HEK293 (cell line): ENCODE measurements around the gene SSTR4.

Source experiments
- CTCF ChIA-PET: fragments of 350-600 bp; formaldehyde crosslinking; extraction: SDS; loops from one replicate; lab custom pipeline; 2021; ENCODE audit warnings: antibody characterized with exemption; lab: Yijun Ruan, JAX
- POLR2A ChIA-PET: fragments of 300-600 bp; formaldehyde crosslinking; extraction: SDS; loops from one replicate; lab custom pipeline; 2020; ENCODE audit warnings: antibody characterized with exemption, inconsistent platforms; lab: Yijun Ruan, JAX
- H3K27ac ChIP-seq: fragments of 200-500 bp; sonication (Bioruptor generic); 2 replicates; pipeline ENCODE4 v1.5.1; 2014; ENCODE audit warnings: low read depth, low read length, control low read depth, inconsistent platforms; ENCODE audit errors: extremely low read depth
- H3K36me3 ChIP-seq, 2 experiments: fragments of 200-500 bp in 1 of 2; sonication (Bioruptor generic) in 1 of 2; 1 replicate in 1 of 2; 2 replicates in 1 of 2; pipeline ENCODE4 v1.5.1; 2014 to 2017; ENCODE audit warnings: inconsistent platforms in 2 of 2, low read length in 2 of 2; ENCODE audit not compliant: control insufficient read depth in 2 of 2, insufficient read depth in 1 of 2
- H3K4me1 ChIP-seq: fragments of 200-500 bp; sonication (Bioruptor generic); 2 replicates; pipeline ENCODE4 v1.5.1; 2014; ENCODE audit warnings: mild to moderate bottlenecking, low read length, inconsistent platforms; ENCODE audit not compliant: control insufficient read depth, insufficient read depth
- H3K4me3 ChIP-seq: 2 replicates; pipeline ENCODE4 v1.5.1; 2011; ENCODE audit warnings: low read depth, mild to moderate bottlenecking, control low read depth, low read length, moderate library complexity
- H3K9me3 ChIP-seq: fragments of 200-500 bp; sonication (Bioruptor generic); 2 replicates; pipeline ENCODE4 v1.5.1; 2014; ENCODE audit warnings: low read depth, low read length, inconsistent platforms; ENCODE audit not compliant: control insufficient read depth, insufficient read depth
- EGR2 ChIP-seq: fragments of 450-650 bp; formaldehyde crosslinking; IDR thresholded peaks from 2 replicates; pipeline ENCODE4 v1.5.1; 2016; ENCODE audit warnings: low read depth, missing biosample characterization, missing genetic modification characterization
- GLI2 ChIP-seq: fragments of 450-650 bp; formaldehyde crosslinking; IDR thresholded peaks from 2 replicates; pipeline ENCODE4; 2017; ENCODE audit warnings: missing biosample characterization, missing genetic modification characterization, low read depth, borderline replicate concordance
- KLF1 ChIP-seq: fragments of 450-650 bp; formaldehyde crosslinking; IDR thresholded peaks from 2 replicates; pipeline ENCODE4 v1.5.1; 2016; ENCODE audit warnings: missing biosample characterization, missing genetic modification characterization
- OSR2 ChIP-seq: fragments of 450-650 bp; formaldehyde crosslinking; IDR thresholded peaks from 2 replicates; pipeline ENCODE4 v1.5.1; 2016; ENCODE audit warnings: missing biosample characterization, missing genetic modification characterization
- SP3 ChIP-seq: fragments of 450-650 bp; formaldehyde crosslinking; IDR thresholded peaks from 2 replicates; pipeline ENCODE4 v1.5.1; 2016; ENCODE audit warnings: missing biosample characterization, missing genetic modification characterization
- ZBTB21 ChIP-seq: fragments of 450-650 bp; formaldehyde crosslinking; IDR thresholded peaks from 2 replicates; pipeline ENCODE4 v1.5.1; 2017; ENCODE audit warnings: missing biosample characterization, missing genetic modification characterization
- ZBTB7A ChIP-seq: fragments of 450-650 bp; formaldehyde crosslinking; IDR thresholded peaks from 2 replicates; pipeline ENCODE4 v1.5.1; 2016; ENCODE audit warnings: low read depth, missing biosample characterization, missing genetic modification characterization
- ZEB2 ChIP-seq: fragments of 450-650 bp; formaldehyde crosslinking; IDR thresholded peaks from 2 replicates; pipeline ENCODE4 v1.5.1; 2016; ENCODE audit warnings: missing biosample characterization, missing genetic modification characterization
- ZFP41 ChIP-seq: fragments of 450-650 bp; formaldehyde crosslinking; IDR thresholded peaks from 2 replicates; pipeline ENCODE4 v1.5.1; 2016; ENCODE audit warnings: missing biosample characterization, missing genetic modification characterization, borderline replicate concordance
- ZNF114 ChIP-seq: fragments of 450-650 bp; formaldehyde crosslinking; IDR thresholded peaks from 2 replicates; pipeline ENCODE4 v1.5.0; 2017; ENCODE audit warnings: missing biosample characterization, missing genetic modification characterization
- ZNF155 ChIP-seq: fragments of 450-650 bp; formaldehyde crosslinking; IDR thresholded peaks from 2 replicates; pipeline ENCODE4 v1.5.1; 2016; ENCODE audit warnings: missing biosample characterization, missing genetic modification characterization
- ZNF184 ChIP-seq: fragments of 450-650 bp; IDR thresholded peaks from 2 replicates; pipeline ENCODE4 v1.5.1; 2018; ENCODE audit warnings: missing biosample characterization, mild to moderate bottlenecking, missing genetic modification characterization
- ZNF23 ChIP-seq: fragments of 450-650 bp; formaldehyde crosslinking; IDR thresholded peaks from 2 replicates; pipeline ENCODE4 v1.5.1; 2016; ENCODE audit warnings: missing biosample characterization, missing genetic modification characterization, borderline replicate concordance
- ZNF37A ChIP-seq: fragments of 450-650 bp; IDR thresholded peaks from 2 replicates; pipeline ENCODE4 v1.5.1; 2018; ENCODE audit warnings: missing biosample characterization, missing genetic modification characterization
- ZNF48 ChIP-seq: fragments of 450-650 bp; formaldehyde crosslinking; IDR thresholded peaks from 2 replicates; pipeline ENCODE4 v1.5.1; 2016; ENCODE audit warnings: missing biosample characterization, missing genetic modification characterization
- ZNF558 ChIP-seq: fragments of 450-650 bp; formaldehyde crosslinking; IDR thresholded peaks from 2 replicates; pipeline ENCODE4 v1.5.1; 2016; ENCODE audit warnings: missing biosample characterization, missing genetic modification characterization
- ZNF600 ChIP-seq: fragments of 450-650 bp; formaldehyde crosslinking; IDR thresholded peaks from 2 replicates; pipeline ENCODE4 v1.5.1; 2016; ENCODE audit warnings: missing biosample characterization, missing genetic modification characterization
- ZXDB ChIP-seq: fragments of 450-650 bp; formaldehyde crosslinking; IDR thresholded peaks from 2 replicates; pipeline ENCODE4 v1.5.1; 2016; ENCODE audit warnings: missing biosample characterization, missing genetic modification characterization
- TF ChIP-seq, protein P1 (sequence below): fragments of 450-650 bp; formaldehyde crosslinking; IDR thresholded peaks from 2 replicates; pipeline ENCODE4 v1.5.1; 2016; ENCODE audit warnings: missing biosample characterization, missing genetic modification characterization
- TF ChIP-seq, protein P2 (sequence below): fragments of 450-650 bp; formaldehyde crosslinking; IDR thresholded peaks from 2 replicates; pipeline ENCODE4 v1.5.1; 2016; ENCODE audit warnings: missing biosample characterization, missing genetic modification characterization
- TF ChIP-seq, protein P3 (sequence below): fragments of 450-650 bp; formaldehyde crosslinking; IDR thresholded peaks from 2 replicates; pipeline ENCODE4 v1.5.1; 2016; ENCODE audit warnings: missing biosample characterization, missing genetic modification characterization
- TF ChIP-seq, protein P4 (sequence below): fragments of 450-650 bp; formaldehyde crosslinking; IDR thresholded peaks from 2 replicates; pipeline ENCODE4 v1.5.1; 2016; ENCODE audit warnings: missing biosample characterization, missing genetic modification characterization
- TF ChIP-seq, protein P5 (sequence below): fragments of 450-650 bp; formaldehyde crosslinking; IDR thresholded peaks from 2 replicates; pipeline ENCODE4 v1.5.1; 2017; ENCODE audit warnings: missing biosample characterization, missing genetic modification characterization

Gene SSTR4

DNA sequence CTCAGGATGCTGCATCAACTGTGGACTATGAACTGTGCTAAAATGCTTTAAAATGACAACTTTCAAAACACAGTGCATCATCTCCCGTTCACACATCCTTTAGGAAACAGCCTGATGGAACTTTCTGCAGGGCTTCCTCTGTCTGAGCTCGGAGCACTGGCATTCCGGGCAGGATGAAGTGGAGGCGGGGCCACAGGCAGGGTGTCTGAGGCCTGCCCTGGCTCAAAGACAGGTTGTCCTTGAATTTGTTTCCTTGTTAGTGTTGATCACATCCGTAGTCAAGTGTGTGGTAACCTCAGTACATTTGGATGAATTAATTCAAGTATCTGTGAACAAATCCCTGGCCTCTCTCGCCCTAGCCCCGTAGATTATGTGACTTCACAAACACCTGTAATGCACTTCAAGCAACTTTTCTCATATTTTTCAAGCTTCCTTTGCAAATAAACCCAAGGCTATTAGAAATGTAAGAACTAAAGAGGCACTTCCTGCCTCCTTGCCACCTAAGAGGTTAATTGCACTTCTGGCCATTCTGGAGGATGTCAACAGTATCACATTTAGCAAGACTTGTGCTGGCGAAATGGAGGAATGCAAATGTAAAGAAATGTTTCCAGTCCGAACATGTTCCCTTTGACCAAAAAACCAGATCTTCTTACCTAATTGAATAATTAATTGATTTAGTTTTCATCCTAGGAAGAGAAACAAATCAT lies 47.9 kb downstream of the SSTR4 start:
- no peaks in the 10 kb centered on the region for H3K4me1 ChIP-seq
- no peaks in the 10 kb centered on the region for H3K36me3 ChIP-seq
- H3K4me3 ChIP-seq: no peak overlapping the region
- H3K9me3 ChIP-seq: no peaks in the 10 kb centered on the region
- CTCF ChIA-PET: no interaction called here
- no peak overlapping the region for H3K27ac ChIP-seq
- POLR2A ChIA-PET: no interaction called here
- TF ChIP-seq ZNF600 (tag by site-specific recombination): no peak
- no peak for TF ChIP-seq ZNF23 (tag by site-specific recombination)
- no peak for TF ChIP-seq ZEB2
- TF ChIP-seq ZBTB21: no peak
- TF ChIP-seq, protein P1, sequence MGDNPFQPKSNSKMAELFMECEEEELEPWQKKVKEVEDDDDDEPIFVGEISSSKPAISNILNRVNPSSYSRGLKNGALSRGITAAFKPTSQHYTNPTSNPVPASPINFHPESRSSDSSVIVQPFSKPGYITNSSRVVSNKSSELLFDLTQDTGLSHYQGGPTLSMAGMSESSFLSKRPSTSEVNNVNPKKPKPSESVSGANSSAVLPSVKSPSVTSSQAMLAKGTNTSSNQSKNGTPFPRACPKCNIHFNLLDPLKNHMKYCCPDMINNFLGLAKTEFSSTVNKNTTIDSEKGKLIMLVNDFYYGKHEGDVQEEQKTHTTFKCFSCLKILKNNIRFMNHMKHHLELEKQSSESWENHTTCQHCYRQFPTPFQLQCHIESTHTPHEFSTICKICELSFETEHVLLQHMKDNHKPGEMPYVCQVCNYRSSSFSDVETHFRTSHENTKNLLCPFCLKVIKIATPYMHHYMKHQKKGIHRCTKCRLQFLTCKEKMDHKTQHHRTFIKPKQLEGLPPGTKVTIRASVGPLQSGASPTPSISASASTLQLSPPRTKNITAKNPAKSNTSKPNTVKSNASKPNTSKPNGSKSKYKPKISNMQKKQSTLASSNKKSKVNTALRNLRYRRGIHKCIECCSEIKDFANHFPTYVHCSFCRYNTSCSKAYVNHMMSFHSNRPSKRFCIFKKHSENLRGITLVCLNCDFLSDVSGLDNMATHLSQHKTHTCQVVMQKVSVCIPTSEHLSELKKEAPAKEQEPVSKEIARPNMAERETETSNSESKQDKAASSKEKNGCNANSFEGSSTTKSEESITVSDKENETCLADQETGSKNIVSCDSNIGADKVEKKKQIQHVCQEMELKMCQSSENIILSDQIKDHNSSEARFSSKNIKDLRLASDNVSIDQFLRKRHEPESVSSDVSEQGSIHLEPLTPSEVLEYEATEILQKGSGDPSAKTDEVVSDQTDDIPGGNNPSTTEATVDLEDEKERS: no peak
- no peak for TF ChIP-seq ZNF184 (tag by site-specific recombination)
- TF ChIP-seq ZFP41 (tag by site-specific recombination): no peak
- no peak for TF ChIP-seq GLI2
- no peak for TF ChIP-seq SP3 (tag by site-specific recombination)
- no peak for TF ChIP-seq KLF1
- TF ChIP-seq OSR2 (tag by site-specific recombination): no peak
- TF ChIP-seq, protein P2, sequence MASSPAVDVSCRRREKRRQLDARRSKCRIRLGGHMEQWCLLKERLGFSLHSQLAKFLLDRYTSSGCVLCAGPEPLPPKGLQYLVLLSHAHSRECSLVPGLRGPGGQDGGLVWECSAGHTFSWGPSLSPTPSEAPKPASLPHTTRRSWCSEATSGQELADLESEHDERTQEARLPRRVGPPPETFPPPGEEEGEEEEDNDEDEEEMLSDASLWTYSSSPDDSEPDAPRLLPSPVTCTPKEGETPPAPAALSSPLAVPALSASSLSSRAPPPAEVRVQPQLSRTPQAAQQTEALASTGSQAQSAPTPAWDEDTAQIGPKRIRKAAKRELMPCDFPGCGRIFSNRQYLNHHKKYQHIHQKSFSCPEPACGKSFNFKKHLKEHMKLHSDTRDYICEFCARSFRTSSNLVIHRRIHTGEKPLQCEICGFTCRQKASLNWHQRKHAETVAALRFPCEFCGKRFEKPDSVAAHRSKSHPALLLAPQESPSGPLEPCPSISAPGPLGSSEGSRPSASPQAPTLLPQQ (tag by site-specific recombination): no peak
- TF ChIP-seq ZXDB (tag by site-specific recombination): no peak
- TF ChIP-seq ZNF155 (tag by site-specific recombination): no peak
- TF ChIP-seq ZNF37A (tag by site-specific recombination): no peak

DNA sequence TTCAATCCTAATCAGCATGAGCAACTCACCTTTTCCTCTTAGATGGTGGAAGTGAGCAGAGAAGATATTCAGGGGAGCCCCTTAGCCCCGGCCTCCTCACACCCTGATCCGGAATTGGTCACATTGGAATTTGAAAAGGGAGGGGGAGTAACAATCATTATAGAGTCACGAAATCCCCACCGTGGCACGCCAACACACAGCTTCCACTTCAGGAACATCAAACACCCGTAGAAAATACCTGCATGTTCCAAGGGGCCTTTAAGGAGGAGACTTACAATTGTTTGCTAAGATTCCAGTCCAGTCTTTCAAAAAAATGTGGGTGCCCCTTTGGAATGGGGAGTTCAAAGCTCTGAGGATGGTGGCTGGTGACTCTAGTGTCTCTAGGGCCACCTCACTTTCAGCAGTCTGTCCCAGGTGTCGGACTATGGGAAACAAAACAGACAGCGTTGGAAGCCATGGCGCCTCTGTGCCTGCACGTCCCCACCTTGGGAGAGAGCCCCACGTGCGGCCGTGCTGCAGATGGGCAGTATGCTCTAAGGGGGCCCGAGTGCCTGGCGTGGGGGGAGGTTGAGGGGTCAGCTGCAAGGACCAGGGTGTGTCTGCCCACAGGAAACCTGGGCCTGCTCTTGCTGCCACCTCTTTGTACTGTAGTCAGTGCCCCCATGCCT lies 48.6 kb downstream of the SSTR4 start:
- Histone ChIP-seq H3K27ac (no peak overlapping the region), H3K4me1 (no peaks in the 10 kb centered on the region), H3K36me3 (no peaks in the 10 kb centered on the region), H3K9me3 (no peaks in the 10 kb centered on the region), H3K4me3 (no peak overlapping the region)
- POLR2A ChIA-PET: no interaction called here
- CTCF ChIA-PET: no interaction called here
- TF ChIP-seq EGR2: no peak
- TF ChIP-seq, protein P3, sequence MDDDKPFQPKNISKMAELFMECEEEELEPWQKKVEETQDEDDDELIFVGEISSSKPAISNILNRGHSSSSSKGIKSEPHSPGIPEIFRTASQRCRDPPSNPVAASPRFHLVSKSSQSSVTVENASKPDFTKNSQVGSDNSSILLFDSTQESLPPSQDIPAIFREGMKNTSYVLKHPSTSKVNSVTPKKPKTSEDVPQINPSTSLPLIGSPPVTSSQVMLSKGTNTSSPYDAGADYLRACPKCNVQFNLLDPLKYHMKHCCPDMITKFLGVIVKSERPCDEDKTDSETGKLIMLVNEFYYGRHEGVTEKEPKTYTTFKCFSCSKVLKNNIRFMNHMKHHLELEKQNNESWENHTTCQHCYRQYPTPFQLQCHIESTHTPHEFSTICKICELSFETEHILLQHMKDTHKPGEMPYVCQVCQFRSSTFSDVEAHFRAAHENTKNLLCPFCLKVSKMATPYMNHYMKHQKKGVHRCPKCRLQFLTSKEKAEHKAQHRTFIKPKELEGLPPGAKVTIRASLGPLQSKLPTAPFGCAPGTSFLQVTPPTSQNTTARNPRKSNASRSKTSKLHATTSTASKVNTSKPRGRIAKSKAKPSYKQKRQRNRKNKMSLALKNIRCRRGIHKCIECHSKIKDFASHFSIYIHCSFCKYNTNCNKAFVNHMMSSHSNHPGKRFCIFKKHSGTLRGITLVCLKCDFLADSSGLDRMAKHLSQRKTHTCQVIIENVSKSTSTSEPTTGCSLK: no peak
- no peak for TF ChIP-seq ZNF114 (tag by site-specific recombination)
- TF ChIP-seq ZNF558 (tag by site-specific recombination): no peak
- TF ChIP-seq, protein P4, sequence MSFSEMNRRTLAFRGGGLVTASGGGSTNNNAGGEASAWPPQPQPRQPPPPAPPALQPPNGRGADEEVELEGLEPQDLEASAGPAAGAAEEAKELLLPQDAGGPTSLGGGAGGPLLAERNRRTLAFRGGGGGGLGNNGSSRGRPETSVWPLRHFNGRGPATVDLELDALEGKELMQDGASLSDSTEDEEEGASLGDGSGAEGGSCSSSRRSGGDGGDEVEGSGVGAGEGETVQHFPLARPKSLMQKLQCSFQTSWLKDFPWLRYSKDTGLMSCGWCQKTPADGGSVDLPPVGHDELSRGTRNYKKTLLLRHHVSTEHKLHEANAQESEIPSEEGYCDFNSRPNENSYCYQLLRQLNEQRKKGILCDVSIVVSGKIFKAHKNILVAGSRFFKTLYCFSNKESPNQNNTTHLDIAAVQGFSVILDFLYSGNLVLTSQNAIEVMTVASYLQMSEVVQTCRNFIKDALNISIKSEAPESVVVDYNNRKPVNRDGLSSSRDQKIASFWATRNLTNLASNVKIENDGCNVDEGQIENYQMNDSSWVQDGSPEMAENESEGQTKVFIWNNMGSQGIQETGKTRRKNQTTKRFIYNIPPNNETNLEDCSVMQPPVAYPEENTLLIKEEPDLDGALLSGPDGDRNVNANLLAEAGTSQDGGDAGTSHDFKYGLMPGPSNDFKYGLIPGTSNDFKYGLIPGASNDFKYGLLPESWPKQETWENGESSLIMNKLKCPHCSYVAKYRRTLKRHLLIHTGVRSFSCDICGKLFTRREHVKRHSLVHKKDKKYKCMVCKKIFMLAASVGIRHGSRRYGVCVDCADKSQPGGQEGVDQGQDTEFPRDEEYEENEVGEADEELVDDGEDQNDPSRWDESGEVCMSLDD (tag by site-specific recombination): no peak
- TF ChIP-seq ZBTB7A (tag by site-specific recombination): no peak
- no peak for TF ChIP-seq ZNF48
- TF ChIP-seq, protein P5, sequence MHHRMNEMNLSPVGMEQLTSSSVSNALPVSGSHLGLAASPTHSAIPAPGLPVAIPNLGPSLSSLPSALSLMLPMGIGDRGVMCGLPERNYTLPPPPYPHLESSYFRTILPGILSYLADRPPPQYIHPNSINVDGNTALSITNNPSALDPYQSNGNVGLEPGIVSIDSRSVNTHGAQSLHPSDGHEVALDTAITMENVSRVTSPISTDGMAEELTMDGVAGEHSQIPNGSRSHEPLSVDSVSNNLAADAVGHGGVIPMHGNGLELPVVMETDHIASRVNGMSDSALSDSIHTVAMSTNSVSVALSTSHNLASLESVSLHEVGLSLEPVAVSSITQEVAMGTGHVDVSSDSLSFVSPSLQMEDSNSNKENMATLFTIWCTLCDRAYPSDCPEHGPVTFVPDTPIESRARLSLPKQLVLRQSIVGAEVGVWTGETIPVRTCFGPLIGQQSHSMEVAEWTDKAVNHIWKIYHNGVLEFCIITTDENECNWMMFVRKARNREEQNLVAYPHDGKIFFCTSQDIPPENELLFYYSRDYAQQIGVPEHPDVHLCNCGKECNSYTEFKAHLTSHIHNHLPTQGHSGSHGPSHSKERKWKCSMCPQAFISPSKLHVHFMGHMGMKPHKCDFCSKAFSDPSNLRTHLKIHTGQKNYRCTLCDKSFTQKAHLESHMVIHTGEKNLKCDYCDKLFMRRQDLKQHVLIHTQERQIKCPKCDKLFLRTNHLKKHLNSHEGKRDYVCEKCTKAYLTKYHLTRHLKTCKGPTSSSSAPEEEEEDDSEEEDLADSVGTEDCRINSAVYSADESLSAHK (tag by site-specific recombination): no peak
- no peak for TF ChIP-seq ZNF37A (tag by site-specific recombination)
